ENCODE measurements around the gene ETV3L. TPM values are rescaled to one million over a fixed set of nuclear protein-coding genes. Genes with fewer than 3 reads are reported as not detected.

ETV3L gene
- total RNA-seq, 1 donor from 2014 or later, result not detected

GRCh38 chr1:157137408-157138219 is 38.0 kb upstream of the ETV3L start:
- Mint-ChIP-seq H3K36me3 (ENCODE audit: low read depth) (peaks cover 45% of the 10 kb centered on the region), H3K9me3 (no peaks in the 10 kb centered on the region), H3K27ac (peak overlapping the region; percentile 88), H3K4me1 (peaks cover 69% of the 10 kb centered on the region), H3K27me3 (no peaks in the 10 kb centered on the region), H3K4me3 (peak overlapping the region; percentile 99)
- intact Hi-C loops (cut with micrococcal nuclease), result no loop called here
- no peak for DNase-seq

- Mint-ChIP-seq H3K4me3 (peak overlapping the region; percentile 99), H3K27me3 (no peaks in the 10 kb centered on the region), H3K27ac (peak overlapping the region; percentile 88), H3K9me3 (no peaks in the 10 kb centered on the region), H3K36me3 (ENCODE audit: low read depth) (peaks cover 51% of the 10 kb centered on the region), H3K4me1 (peaks cover 74% of the 10 kb centered on the region)
- DNase-seq, result peak; percentile 57
- intact Hi-C loops (cut with micrococcal nuclease), result no loop called here
These were observed 37.4 kb upstream of the ETV3L start for GRCh38 chr1:157137046-157137407.

GRCh38 chr1:157136133-157136532 is 36.5 kb upstream of the ETV3L start:
- Mint-ChIP-seq H3K27ac (peak overlapping the region; percentile 88), H3K9me3 (no peaks in the 10 kb centered on the region), H3K4me1 (peaks cover 78% of the 10 kb centered on the region), H3K36me3 (ENCODE audit: low read depth) (peaks cover 60% of the 10 kb centered on the region), H3K27me3 (no peaks in the 10 kb centered on the region), H3K4me3 (peak overlapping the region; percentile 99)
- DNase-seq, result peak; percentile 74
- intact Hi-C loops (cut with micrococcal nuclease), result no loop called here

GRCh38 chr1:157135646-157136045 is 36.0 kb upstream of the ETV3L start:
- H3K4me3 Mint-ChIP-seq, result peak overlapping the region; percentile 99
- DNase-seq, result peak; percentile 53
- peaks cover 63% of the 10 kb centered on the region for H3K36me3 Mint-ChIP-seq (ENCODE audit: low read depth)
- no peaks in the 10 kb centered on the region for H3K27me3 Mint-ChIP-seq
- H3K9me3 Mint-ChIP-seq, result no peaks in the 10 kb centered on the region
- H3K27ac Mint-ChIP-seq, result peak overlapping the region; percentile 45
- intact Hi-C loops (cut with micrococcal nuclease), result no loop called here
- H3K4me1 Mint-ChIP-seq, result peaks cover 74% of the 10 kb centered on the region

- H3K27ac Mint-ChIP-seq, result peak overlapping the region; percentile 45
- H3K36me3 Mint-ChIP-seq (ENCODE audit: low read depth), result peaks cover 68% of the 10 kb centered on the region
- peaks cover 69% of the 10 kb centered on the region for H3K4me1 Mint-ChIP-seq
- no peaks in the 10 kb centered on the region for H3K27me3 Mint-ChIP-seq
- no peaks in the 10 kb centered on the region for H3K9me3 Mint-ChIP-seq
- DNase-seq, result no peak
- intact Hi-C loops (cut with micrococcal nuclease), result no loop called here
- H3K4me3 Mint-ChIP-seq, result peak overlapping the region; percentile 99
These were observed 35.5 kb upstream of the ETV3L start for GRCh38 chr1:157135070-157135469.

- Mint-ChIP-seq H3K4me3 (peak overlapping the region; percentile 99), H3K27ac (peak overlapping the region; percentile 9), H3K27me3 (no peaks in the 10 kb centered on the region), H3K9me3 (no peaks in the 10 kb centered on the region), H3K4me1 (peaks cover 65% of the 10 kb centered on the region), H3K36me3 (ENCODE audit: low read depth) (peaks cover 71% of the 10 kb centered on the region)
- intact Hi-C loops (cut with micrococcal nuclease), result no loop called here
- DNase-seq, result no peak
These were observed 34.8 kb upstream of the ETV3L start for GRCh38 chr1:157134442-157134841.

GRCh38 chr1:157133426-157133825 is 33.8 kb upstream of the ETV3L start:
- Mint-ChIP-seq H3K4me1 (peaks cover 59% of the 10 kb centered on the region), H3K9me3 (no peaks in the 10 kb centered on the region)

GRCh38 chr1:157132616-157133167 is 33.1 kb upstream of the ETV3L start:
- H3K36me3 Mint-ChIP-seq (ENCODE audit: low read depth), result peaks cover 80% of the 10 kb centered on the region
- no peak for DNase-seq
- no peaks in the 10 kb centered on the region for H3K27me3 Mint-ChIP-seq
- intact Hi-C loops (cut with micrococcal nuclease), result loop anchor here (2.0 kb wide), 1 partner anchor 14 kb away; no protein-coding TSS in a partner anchor
- peaks cover 64% of the 10 kb centered on the region for H3K4me1 Mint-ChIP-seq
- no peaks in the 10 kb centered on the region for H3K9me3 Mint-ChIP-seq
- peak overlapping the region; percentile 99 for H3K4me3 Mint-ChIP-seq
- H3K27ac Mint-ChIP-seq, result peak overlapping the region; percentile 42

More at GRCh38 chr1:157133426-157133825, 33.8 kb upstream of the ETV3L start:
- H3K27me3 Mint-ChIP-seq, result no peaks in the 10 kb centered on the region
- intact Hi-C loops (cut with micrococcal nuclease), result loop anchor here (2.0 kb wide), 1 partner anchor 13 kb away; no protein-coding TSS in a partner anchor
- peak overlapping the region; percentile 99 for H3K4me3 Mint-ChIP-seq
- peaks cover 76% of the 10 kb centered on the region for H3K36me3 Mint-ChIP-seq (ENCODE audit: low read depth)
- peak overlapping the region; percentile 82 for H3K27ac Mint-ChIP-seq
- DNase-seq, result peak; percentile 86

GRCh38 chr1:157132111-157132510 is 32.5 kb upstream of the ETV3L start:
- intact Hi-C loops (cut with micrococcal nuclease), result loop anchor here (2.0 kb wide), 1 partner anchor 15 kb away; no protein-coding TSS in a partner anchor
- peak overlapping the region; percentile 99 for H3K4me3 Mint-ChIP-seq
- no peaks in the 10 kb centered on the region for H3K9me3 Mint-ChIP-seq
- H3K4me1 Mint-ChIP-seq, result peaks cover 61% of the 10 kb centered on the region
- H3K27me3 Mint-ChIP-seq, result no peaks in the 10 kb centered on the region
- peaks cover 79% of the 10 kb centered on the region for H3K36me3 Mint-ChIP-seq (ENCODE audit: low read depth)
- no peak for DNase-seq
- peak overlapping the region; percentile 32 for H3K27ac Mint-ChIP-seq

- Mint-ChIP-seq H3K27me3 (no peaks in the 10 kb centered on the region), H3K4me3 (no peak overlapping the region), H3K36me3 (ENCODE audit: low read depth) (peaks cover 80% of the 10 kb centered on the region), H3K9me3 (no peaks in the 10 kb centered on the region), H3K4me1 (peaks cover 57% of the 10 kb centered on the region), H3K27ac (no peak overlapping the region)
- intact Hi-C loops (cut with micrococcal nuclease), result no loop called here
- no peak for DNase-seq
These were observed 31.7 kb upstream of the ETV3L start for GRCh38 chr1:157131281-157131680.

GRCh38 chr1:157124855-157125254 is 25.2 kb upstream of the ETV3L start:
- H3K4me1 Mint-ChIP-seq, result peaks cover 25% of the 10 kb centered on the region
- peaks cover 54% of the 10 kb centered on the region for H3K36me3 Mint-ChIP-seq (ENCODE audit: low read depth)
- no peaks in the 10 kb centered on the region for H3K27me3 Mint-ChIP-seq
- peak overlapping the region; percentile 58 for H3K27ac Mint-ChIP-seq
- DNase-seq, result no peak
- no peak overlapping the region for H3K4me3 Mint-ChIP-seq
- no peaks in the 10 kb centered on the region for H3K9me3 Mint-ChIP-seq
- intact Hi-C loops (cut with micrococcal nuclease), result no loop called here

GRCh38 chr1:157119448-157119847 is 19.8 kb upstream of the ETV3L start:
- Mint-ChIP-seq H3K27ac (no peak overlapping the region), H3K4me3 (no peak overlapping the region), H3K36me3 (ENCODE audit: low read depth) (peaks cover 15% of the 10 kb centered on the region), H3K4me1 (peaks cover 12% of the 10 kb centered on the region), H3K27me3 (peaks cover 2% of the 10 kb centered on the region), H3K9me3 (no peaks in the 10 kb centered on the region)
- no peak for DNase-seq
- intact Hi-C loops (cut with micrococcal nuclease), result no loop called here

GRCh38 chr1:157119008-157119407 is 19.4 kb upstream of the ETV3L start:
- intact Hi-C loops (cut with micrococcal nuclease), result no loop called here
- peaks cover 11% of the 10 kb centered on the region for H3K36me3 Mint-ChIP-seq (ENCODE audit: low read depth)
- DNase-seq, result no peak
- H3K4me1 Mint-ChIP-seq, result peaks cover 12% of the 10 kb centered on the region
- peaks cover 2% of the 10 kb centered on the region for H3K27me3 Mint-ChIP-seq
- H3K9me3 Mint-ChIP-seq, result no peaks in the 10 kb centered on the region
- no peak overlapping the region for H3K4me3 Mint-ChIP-seq
- no peak overlapping the region for H3K27ac Mint-ChIP-seq

GRCh38 chr1:157117527-157118057 is 18.0 kb upstream of the ETV3L start:
- no peaks in the 10 kb centered on the region for H3K36me3 Mint-ChIP-seq (ENCODE audit: low read depth)
- no peaks in the 10 kb centered on the region for H3K9me3 Mint-ChIP-seq
- no peak overlapping the region for H3K27ac Mint-ChIP-seq
- H3K27me3 Mint-ChIP-seq, result peaks cover 6% of the 10 kb centered on the region
- H3K4me3 Mint-ChIP-seq, result no peak overlapping the region
- H3K4me1 Mint-ChIP-seq, result peaks cover 12% of the 10 kb centered on the region
- DNase-seq, result no peak
- intact Hi-C loops (cut with micrococcal nuclease), result no loop called here

All from activated CD4-positive, alpha-beta T cell treated with anti-CD3 and anti-CD28 coated beads, Interleukin-2, amount 10 ng/mL, durations not matched to agents 24 days and 14 days (primary cell).